ENCODE results near the gene PTPN6. TPM values are rescaled to one million over a fixed set of nuclear protein-coding genes. Genes with fewer than 3 reads are reported as not detected.

The PTPN6 gene
- total and polyA plus RNA-seq, 2 of the 4 experiments (the other 2 are of a cell fraction): under 0.01 to 0.14 TPM

DNA sequence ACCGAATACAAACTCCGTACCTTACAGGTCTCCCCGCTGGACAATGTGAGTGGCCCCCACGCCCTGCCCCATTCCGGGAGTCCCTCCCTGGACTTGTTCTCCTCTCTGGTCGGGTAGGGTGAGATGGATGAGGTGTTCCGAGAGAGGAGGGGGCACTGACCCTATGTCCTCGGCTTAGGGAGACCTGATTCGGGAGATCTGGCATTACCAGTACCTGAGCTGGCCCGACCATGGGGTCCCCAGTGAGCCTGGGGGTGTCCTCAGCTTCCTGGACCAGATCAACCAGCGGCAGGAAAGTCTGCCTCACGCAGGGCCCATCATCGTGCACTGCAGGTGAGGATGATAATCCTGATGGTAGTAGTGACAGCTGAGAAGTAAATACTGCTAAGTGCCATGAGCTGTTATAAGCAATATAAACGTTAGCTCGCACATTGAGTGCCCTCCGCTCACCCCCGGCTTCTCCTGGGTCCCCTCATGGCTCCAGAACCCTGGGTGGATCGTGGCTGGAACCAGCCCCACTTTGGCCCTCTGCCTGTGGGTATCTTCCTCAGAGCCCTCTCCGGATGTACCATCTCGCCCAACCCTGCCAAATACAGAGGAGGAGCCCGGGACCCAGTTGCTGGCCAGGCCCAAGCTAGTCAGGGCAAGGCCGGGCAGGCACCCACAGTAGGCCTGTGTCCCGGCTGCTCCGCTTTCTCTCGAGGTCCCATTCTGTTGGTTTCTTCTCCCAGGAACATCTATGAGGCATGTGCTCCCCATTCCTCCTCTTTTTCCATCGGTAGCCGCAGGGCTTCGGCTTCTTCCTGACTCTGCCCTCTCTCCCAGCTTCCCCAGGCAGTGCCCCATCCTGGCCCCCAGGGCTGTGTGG is 6.8 kb downstream of the PTPN6 start:
- Histone ChIP-seq H2BK15ac (ENCODE audit: low read depth, low read length) (no peak overlapping the region), H4K5ac (ENCODE audit: low read depth, low read length) (no peak overlapping the region), H3K9me3 (ENCODE audit: control insufficient read depth, insufficient read depth, low read length) (no peaks in the 10 kb centered on the region), H2AFZ (replicated peaks; ENCODE audit: low read length, poor library complexity) (peak overlapping the region; percentile 23), H4K20me1 (ENCODE audit: insufficient read depth, low read length) (no peaks in the 10 kb centered on the region), H3K27ac (ENCODE audit: insufficient read depth, low read length) (no peak overlapping the region), H3K4me3 (ENCODE audit: insufficient read depth, low read depth, low read length) (no peak overlapping the region), H3K9ac (ENCODE audit: low read depth, low read length) (no peak overlapping the region), H3K18ac (ENCODE audit: low read depth, low read length) (no peak overlapping the region), H3K4ac (ENCODE audit: low read depth, low read length) (no peak overlapping the region), H2AK5ac (ENCODE audit: low read depth, low read length) (no peak overlapping the region), H2BK5ac (ENCODE audit: low read depth, low read length, poor library complexity, severe bottlenecking) (no peak overlapping the region), H3K9me1 (ENCODE audit: insufficient read depth, low read length) (no peaks in the 10 kb centered on the region), H3K56ac (ENCODE audit: extremely low read depth, insufficient read depth, low read length) (no peak overlapping the region), H4K91ac (ENCODE audit: insufficient read depth, low read depth, low read length) (no peak overlapping the region), H3K36me3 (ENCODE audit: control insufficient read depth, insufficient read depth, low read length) (no peaks in the 10 kb centered on the region), H2BK20ac (ENCODE audit: low read depth, low read length) (no peak overlapping the region), H2AK9ac (replicated peaks; ENCODE audit: low read depth, low read length, poor library complexity) (no peak overlapping the region), H3K23ac (ENCODE audit: low read depth, low read length) (no peak overlapping the region), H3K4me2 (ENCODE audit: low read depth, low read length) (no peak overlapping the region), H3K27me3 (ENCODE audit: control insufficient read depth, insufficient read depth, low read length) (no peaks in the 10 kb centered on the region), H2BK120ac (ENCODE audit: low read depth, low read length) (no peak overlapping the region), H4K8ac (ENCODE audit: low read depth in 2 of 2, low read length in 2 of 2) (no peak overlapping the region), H3K79me1 (ENCODE audit: low read depth in 1 of 2, low read length in 2 of 2) (no peaks in the 10 kb centered on the region), H3K14ac (replicated peaks; ENCODE audit: low read depth, low read length) (no peak overlapping the region), H3K4me1 (ENCODE audit: control insufficient read depth, insufficient read depth, low read length) (peaks cover 6% of the 10 kb centered on the region; the same call in 1 of the 2 replicates)
- CTCF ChIA-PET: no interaction called here
- DNase-seq (no peak), ATAC-seq (ENCODE audit: low read depth) (no peak)
- TF ChIP-seq BHLHE40 (IDR thresholded peaks at IDR 0.05; ENCODE audit: low read depth, low read length): no peak
- TF ChIP-seq, protein P1, sequence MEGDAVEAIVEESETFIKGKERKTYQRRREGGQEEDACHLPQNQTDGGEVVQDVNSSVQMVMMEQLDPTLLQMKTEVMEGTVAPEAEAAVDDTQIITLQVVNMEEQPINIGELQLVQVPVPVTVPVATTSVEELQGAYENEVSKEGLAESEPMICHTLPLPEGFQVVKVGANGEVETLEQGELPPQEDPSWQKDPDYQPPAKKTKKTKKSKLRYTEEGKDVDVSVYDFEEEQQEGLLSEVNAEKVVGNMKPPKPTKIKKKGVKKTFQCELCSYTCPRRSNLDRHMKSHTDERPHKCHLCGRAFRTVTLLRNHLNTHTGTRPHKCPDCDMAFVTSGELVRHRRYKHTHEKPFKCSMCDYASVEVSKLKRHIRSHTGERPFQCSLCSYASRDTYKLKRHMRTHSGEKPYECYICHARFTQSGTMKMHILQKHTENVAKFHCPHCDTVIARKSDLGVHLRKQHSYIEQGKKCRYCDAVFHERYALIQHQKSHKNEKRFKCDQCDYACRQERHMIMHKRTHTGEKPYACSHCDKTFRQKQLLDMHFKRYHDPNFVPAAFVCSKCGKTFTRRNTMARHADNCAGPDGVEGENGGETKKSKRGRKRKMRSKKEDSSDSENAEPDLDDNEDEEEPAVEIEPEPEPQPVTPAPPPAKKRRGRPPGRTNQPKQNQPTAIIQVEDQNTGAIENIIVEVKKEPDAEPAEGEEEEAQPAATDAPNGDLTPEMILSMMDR (conservative IDR thresholded peaks at IDR 0.05; ENCODE audit: low read depth, low read length): no peak
- TF ChIP-seq, protein P2, sequence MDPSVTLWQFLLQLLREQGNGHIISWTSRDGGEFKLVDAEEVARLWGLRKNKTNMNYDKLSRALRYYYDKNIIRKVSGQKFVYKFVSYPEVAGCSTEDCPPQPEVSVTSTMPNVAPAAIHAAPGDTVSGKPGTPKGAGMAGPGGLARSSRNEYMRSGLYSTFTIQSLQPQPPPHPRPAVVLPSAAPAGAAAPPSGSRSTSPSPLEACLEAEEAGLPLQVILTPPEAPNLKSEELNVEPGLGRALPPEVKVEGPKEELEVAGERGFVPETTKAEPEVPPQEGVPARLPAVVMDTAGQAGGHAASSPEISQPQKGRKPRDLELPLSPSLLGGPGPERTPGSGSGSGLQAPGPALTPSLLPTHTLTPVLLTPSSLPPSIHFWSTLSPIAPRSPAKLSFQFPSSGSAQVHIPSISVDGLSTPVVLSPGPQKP (IDR thresholded peaks at IDR 0.05; ENCODE audit: borderline replicate concordance, low read depth, low read length): no peak
- TF ChIP-seq POLR2A (IDR thresholded peaks at IDR 0.05; ENCODE audit: low read depth, low read length): no peak
- TF ChIP-seq RAD21 (IDR thresholded peaks at IDR 0.05; ENCODE audit: low read length): no peak
- no peak for TF ChIP-seq SMC3 (IDR thresholded peaks at IDR 0.05; ENCODE audit: low read depth, low read length)
- TF ChIP-seq, protein P3, sequence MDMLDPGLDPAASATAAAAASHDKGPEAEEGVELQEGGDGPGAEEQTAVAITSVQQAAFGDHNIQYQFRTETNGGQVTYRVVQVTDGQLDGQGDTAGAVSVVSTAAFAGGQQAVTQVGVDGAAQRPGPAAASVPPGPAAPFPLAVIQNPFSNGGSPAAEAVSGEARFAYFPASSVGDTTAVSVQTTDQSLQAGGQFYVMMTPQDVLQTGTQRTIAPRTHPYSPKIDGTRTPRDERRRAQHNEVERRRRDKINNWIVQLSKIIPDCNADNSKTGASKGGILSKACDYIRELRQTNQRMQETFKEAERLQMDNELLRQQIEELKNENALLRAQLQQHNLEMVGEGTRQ (IDR thresholded peaks at IDR 0.05; ENCODE audit: low read depth, low read length): no peak
- POLR2A ChIA-PET (ENCODE audit: unreplicated experiment): no interaction called here
- WGBS, 2 experiments (ENCODE audit: extremely low coverage in 2 of 2, insufficient read length in 1 of 2): 83% methylated on average over 13 of the region's 28 CpGs; no CpG with 5 or more reads in 1 of the 2 experiments
- in situ Hi-C loops (cut with MboI; ENCODE audit: low sequenced_read_pairs): no loop called here
- dilution Hi-C loops (cut with HindIII; ENCODE audit: low sequenced_read_pairs, unreplicated experiment): no loop called here
- intact Hi-C loops (cut with micrococcal nuclease): no loop called here
- BruUV-seq (replicated peaks): no TSS peak
